Effector memory CD8-positive, alpha-beta T cell (primary cell): ENCODE measurements around the gene GSX2.
A peak's percentile ranks its signal among the peaks of the same experiment; 100 is the strongest.
"Not testable (repeated sequence)": the region's sequence is repeated elsewhere in the genome, so short reads cannot be mapped to it uniquely, and the experiment has no call there.

ENCODE experiments used
- ATAC-seq: fragments of 150-1000 bp; cut with Tn5 transposase; replicated peaks from 2 replicates; pipeline ENCODE4 v1.10.0; 2021; ENCODE audit warnings: mild to moderate bottlenecking, moderate library complexity
- DNase-seq, 3 experiments: peaks; one replicate each; pipeline ENCODE4 v3.0.0; 2021
- H3K27ac Mint-ChIP-seq, 2 donors: one replicate each; pipeline ENCODE4 v1.8.0; 2022; ENCODE audit warnings: mild to moderate bottlenecking in 2 of 2, mixed read lengths in 2 of 2, moderate library complexity in 2 of 2
- H3K27me3 Mint-ChIP-seq, 2 donors: one replicate each; pipeline ENCODE4 v1.8.0; 2022; ENCODE audit warnings: mixed read lengths in 2 of 2
- H3K36me3 Mint-ChIP-seq: one replicate; pipeline ENCODE4 v1.8.0; 2022; ENCODE audit warnings: mild to moderate bottlenecking, moderate library complexity, mixed read lengths; ENCODE audit not compliant: insufficient read depth
- H3K4me1 Mint-ChIP-seq, 2 donors: one replicate each; pipeline ENCODE4 v1.8.0; 2022; ENCODE audit warnings: low read depth in 2 of 2, mixed read lengths in 2 of 2
- H3K4me3 Mint-ChIP-seq, 2 donors: one replicate each; pipeline ENCODE4 v1.8.0; 2022; ENCODE audit warnings: mild to moderate bottlenecking in 2 of 2, mixed read lengths in 2 of 2, moderate library complexity in 2 of 2
- H3K9me3 Mint-ChIP-seq, 2 donors: one replicate each; pipeline ENCODE4 v1.8.0; 2022; ENCODE audit warnings: mixed read lengths in 2 of 2
- total RNA-seq, 9 experiments: gene quantifications; one replicate each; lab custom pipeline; 2026; lab: John Stamatoyannopoulos, UW

GSX2 gene
- 0 to 0.10 (median 0) reads per million in 9 experiments for total RNA-seq

GRCh38 chr4:54099748-54100574, at the start of gene GSX2:
GSX2 (plus strand) TSS chr4:54100163; CDS start chr4:54100345, 182 bp downstream.
- no peaks in the 10 kb centered on the region for H3K9me3 Mint-ChIP-seq
- H3K4me3 Mint-ChIP-seq = peak within 1 kb of the TSS; percentile 73 to 74
- H3K27me3 Mint-ChIP-seq = peaks cover 94 to 97% of the 10 kb centered on the region in 2 donors
- ATAC-seq (peak; percentile 11), DNase-seq (no peak)
- no peak within 1 kb of the TSS for H3K27ac Mint-ChIP-seq
- H3K36me3 Mint-ChIP-seq = no peaks in the 10 kb centered on the region
- H3K4me1 Mint-ChIP-seq = peaks cover 28 to 29% of the 10 kb centered on the region in 2 donors

DNA sequence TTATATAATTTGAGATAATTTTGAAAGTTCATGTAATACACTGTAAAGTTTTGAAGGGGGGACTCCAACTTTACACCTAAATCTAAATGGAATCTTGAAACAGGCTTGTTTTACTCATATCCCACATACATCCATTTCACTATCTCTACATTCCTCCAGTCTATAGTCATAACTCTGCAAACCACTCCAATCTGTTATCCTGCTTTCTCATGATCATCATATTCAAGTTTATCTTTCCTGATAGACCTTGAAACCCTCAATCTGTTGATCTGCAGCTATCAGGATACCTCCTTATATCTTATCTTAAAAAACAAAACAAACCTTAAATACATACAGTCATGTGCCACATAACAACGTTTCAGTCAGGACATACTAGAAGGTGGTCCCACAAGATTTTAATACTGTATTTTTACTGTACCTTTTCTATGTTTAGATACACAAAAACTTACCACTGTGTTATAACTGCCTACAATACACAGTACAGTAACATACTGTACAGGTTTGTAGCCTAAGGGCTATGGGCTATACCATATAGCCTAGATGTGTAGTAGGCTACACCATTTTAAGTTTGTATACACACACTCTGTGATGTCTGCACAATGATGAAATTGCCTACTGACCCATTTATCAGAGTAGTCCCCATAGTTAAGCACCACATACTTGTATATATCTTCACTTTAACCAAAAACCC, 49.6 kb upstream of the GSX2 start:
- Mint-ChIP-seq H3K27me3 (no peaks in the 10 kb centered on the region), H3K9me3 (no peaks in the 10 kb centered on the region), H3K27ac (peak overlapping the region in 1 of 2 donors; percentile 29), H3K4me1 (peaks cover 24 to 40% of the 10 kb centered on the region in 2 donors), H3K4me3 (peak overlapping the region in 1 of 2 donors; percentile 2), H3K36me3 (peaks cover 23% of the 10 kb centered on the region)
- ATAC-seq (peak; percentile 24), DNase-seq (no peak)

GRCh38 chr4:54053322-54053721, 46.6 kb upstream of the GSX2 start:
- Mint-ChIP-seq H3K4me1 (peaks cover 42 to 65% of the 10 kb centered on the region in 2 donors), H3K36me3 (peaks cover 14% of the 10 kb centered on the region)
- H3K4me3 Mint-ChIP-seq, H3K27me3 Mint-ChIP-seq, DNase-seq, H3K9me3 Mint-ChIP-seq, H3K27ac Mint-ChIP-seq, ATAC-seq: not testable (repeated sequence)

DNA sequence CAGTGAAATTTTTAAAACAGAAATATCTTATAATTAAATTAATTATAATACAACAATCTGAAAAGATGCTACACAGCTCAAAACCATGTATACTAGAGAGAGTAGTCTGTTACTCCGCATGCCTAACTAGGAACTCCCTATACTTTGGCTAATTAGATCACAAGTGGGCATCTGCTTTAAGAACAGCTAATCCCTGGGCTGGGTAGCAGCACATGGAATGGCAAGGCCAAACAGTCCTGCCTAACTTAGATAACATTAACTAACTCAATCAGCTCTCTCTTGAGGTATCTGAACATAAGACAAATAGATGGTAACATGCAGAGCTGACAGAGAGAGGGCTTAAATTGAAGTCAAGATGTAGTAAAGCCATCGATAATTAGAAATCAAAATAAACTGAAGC, 45.5 kb upstream of the GSX2 start:
- ATAC-seq (no peak), DNase-seq (no peak)
- Mint-ChIP-seq H3K27ac (peak overlapping the region in 1 of 2 donors; percentile 39), H3K36me3 (peaks cover 14% of the 10 kb centered on the region), H3K4me3 (peak overlapping the region in 1 of 2 donors; percentile 16), H3K27me3 (no peaks in the 10 kb centered on the region), H3K9me3 (no peaks in the 10 kb centered on the region), H3K4me1 (peaks cover 44 to 68% of the 10 kb centered on the region in 2 donors)

GRCh38 chr4:54055494-54055893, 44.5 kb upstream of the GSX2 start:
- no peak for DNase-seq
- Mint-ChIP-seq H3K27me3 (no peaks in the 10 kb centered on the region), H3K4me1 (peaks cover 45 to 67% of the 10 kb centered on the region in 2 donors), H3K36me3 (peaks cover 15% of the 10 kb centered on the region), H3K4me3 (peak overlapping the region in 1 of 2 donors; percentile 16), H3K27ac (no peak overlapping the region), H3K9me3 (no peaks in the 10 kb centered on the region)
- ATAC-seq = no peak

GRCh38 chr4:54056360-54056759, 43.6 kb upstream of the GSX2 start:
- H3K4me3 Mint-ChIP-seq = peak overlapping the region; percentile 68 to 83
- H3K27ac Mint-ChIP-seq = no peak overlapping the region
- no peaks in the 10 kb centered on the region for H3K27me3 Mint-ChIP-seq
- H3K4me1 Mint-ChIP-seq = peaks cover 41 to 66% of the 10 kb centered on the region in 2 donors
- DNase-seq (no peak), ATAC-seq (peak; percentile 43)
- peaks cover 19% of the 10 kb centered on the region for H3K36me3 Mint-ChIP-seq
- no peaks in the 10 kb centered on the region for H3K9me3 Mint-ChIP-seq

GRCh38 chr4:54058171-54058570, 41.8 kb upstream of the GSX2 start:
- peak overlapping the region; percentile 68 to 83 for H3K4me3 Mint-ChIP-seq
- peak overlapping the region in 1 of 2 donors; percentile 85 for H3K27ac Mint-ChIP-seq
- no peak for DNase-seq
- peaks cover 44 to 76% of the 10 kb centered on the region in 2 donors for H3K4me1 Mint-ChIP-seq
- H3K36me3 Mint-ChIP-seq = peaks cover 33% of the 10 kb centered on the region
- H3K27me3 Mint-ChIP-seq = no peaks in the 10 kb centered on the region
- ATAC-seq = peak; percentile 59
- no peaks in the 10 kb centered on the region for H3K9me3 Mint-ChIP-seq

- DNase-seq (no peak), ATAC-seq (no peak)
- peak overlapping the region; percentile 24 to 97 for H3K4me3 Mint-ChIP-seq
- H3K27ac Mint-ChIP-seq = peak overlapping the region in 1 of 2 donors; percentile 17
- H3K27me3 Mint-ChIP-seq = no peaks in the 10 kb centered on the region
- H3K4me1 Mint-ChIP-seq = peaks cover 38 to 71% of the 10 kb centered on the region in 2 donors
- H3K9me3 Mint-ChIP-seq = no peaks in the 10 kb centered on the region
- peaks cover 49% of the 10 kb centered on the region for H3K36me3 Mint-ChIP-seq
These were observed 39.8 kb upstream of the GSX2 start for GRCh38 chr4:54060116-54060515.

DNA sequence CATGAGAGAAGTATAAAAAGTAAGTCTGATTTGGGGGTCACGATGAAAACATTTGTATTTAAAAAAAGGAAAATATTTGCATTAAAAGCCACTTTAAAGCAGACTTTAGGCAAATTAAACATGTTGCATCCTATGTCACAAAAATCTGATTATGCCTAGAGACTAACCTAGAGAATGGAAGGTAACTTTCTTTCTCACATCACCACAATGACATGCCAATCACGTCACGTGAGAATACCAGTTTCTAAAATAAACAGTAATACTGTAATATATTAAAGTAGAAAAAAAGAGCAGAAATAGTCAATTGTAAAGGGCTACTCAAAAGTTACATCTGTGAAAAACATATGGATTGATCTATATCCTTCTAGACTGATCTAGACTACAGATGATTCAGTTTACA, 38.9 kb upstream of the GSX2 start:
- Mint-ChIP-seq H3K27ac (peak overlapping the region in 1 of 2 donors; percentile 98), H3K36me3 (peaks cover 55% of the 10 kb centered on the region), H3K4me1 (peaks cover 43 to 71% of the 10 kb centered on the region in 2 donors), H3K4me3 (peak overlapping the region; percentile 47 to 97), H3K9me3 (no peaks in the 10 kb centered on the region), H3K27me3 (no peaks in the 10 kb centered on the region)
- no peak for DNase-seq
- ATAC-seq = no peak

DNA sequence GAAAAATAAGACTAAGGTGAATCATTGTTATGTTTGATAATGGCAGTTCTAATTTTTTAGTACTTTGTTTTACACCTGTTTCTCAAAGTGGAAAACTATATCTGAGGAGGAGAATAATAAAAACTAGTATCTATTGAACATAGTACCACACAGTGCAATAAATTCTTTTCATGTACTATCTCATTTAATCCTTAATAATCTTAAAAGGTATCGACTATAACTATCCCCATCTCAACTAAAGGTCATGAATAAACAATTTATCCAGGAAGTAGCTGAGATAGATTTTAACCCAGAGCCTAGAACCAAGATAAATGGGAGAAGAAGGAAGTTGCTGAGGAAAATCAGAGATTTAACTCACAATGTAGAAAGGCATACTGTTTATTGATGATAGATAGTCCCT, 38.1 kb upstream of the GSX2 start:
- Mint-ChIP-seq H3K9me3 (no peaks in the 10 kb centered on the region), H3K27me3 (no peaks in the 10 kb centered on the region), H3K27ac (peak overlapping the region in 1 of 2 donors; percentile 98), H3K36me3 (peaks cover 55% of the 10 kb centered on the region), H3K4me3 (peak overlapping the region; percentile 47 to 97), H3K4me1 (peaks cover 38 to 64% of the 10 kb centered on the region in 2 donors)
- no peak for ATAC-seq
- no peak for DNase-seq

- Mint-ChIP-seq H3K9me3 (no peaks in the 10 kb centered on the region), H3K27ac (peak overlapping the region; percentile 98 to 100), H3K4me3 (peak overlapping the region; percentile 92 to 97), H3K4me1 (peaks cover 33 to 59% of the 10 kb centered on the region in 2 donors), H3K36me3 (peaks cover 55% of the 10 kb centered on the region), H3K27me3 (no peaks in the 10 kb centered on the region)
- ATAC-seq = no peak
- DNase-seq = no peak
These were observed 37.6 kb upstream of the GSX2 start for GRCh38 chr4:54062392-54062791.

DNA sequence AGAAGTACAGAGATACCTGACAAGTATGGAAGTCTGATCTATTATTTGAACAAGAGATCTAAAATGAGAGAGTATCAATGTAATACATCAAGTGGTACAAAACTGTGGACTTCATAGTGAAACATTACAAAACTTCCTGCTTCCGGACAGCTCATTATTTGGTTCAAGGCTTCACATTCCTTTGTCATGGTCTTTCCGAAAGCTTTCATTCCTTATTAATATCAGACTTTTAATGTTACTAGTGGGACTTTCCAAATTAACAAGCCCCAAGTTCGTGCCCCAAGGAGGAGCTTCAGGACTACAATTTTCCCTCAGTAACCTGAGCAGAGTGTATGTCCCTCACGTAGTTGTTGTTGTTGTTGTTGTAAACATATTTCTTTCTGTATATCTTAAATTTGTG, 36.7 kb upstream of the GSX2 start:
- ATAC-seq = no peak
- Mint-ChIP-seq H3K4me1 (peaks cover 26 to 50% of the 10 kb centered on the region in 2 donors), H3K36me3 (peaks cover 52% of the 10 kb centered on the region), H3K9me3 (no peaks in the 10 kb centered on the region), H3K4me3 (peak overlapping the region; percentile 92 to 97), H3K27me3 (no peaks in the 10 kb centered on the region), H3K27ac (peak overlapping the region; percentile 98 to 100)
- DNase-seq = no peak

DNA sequence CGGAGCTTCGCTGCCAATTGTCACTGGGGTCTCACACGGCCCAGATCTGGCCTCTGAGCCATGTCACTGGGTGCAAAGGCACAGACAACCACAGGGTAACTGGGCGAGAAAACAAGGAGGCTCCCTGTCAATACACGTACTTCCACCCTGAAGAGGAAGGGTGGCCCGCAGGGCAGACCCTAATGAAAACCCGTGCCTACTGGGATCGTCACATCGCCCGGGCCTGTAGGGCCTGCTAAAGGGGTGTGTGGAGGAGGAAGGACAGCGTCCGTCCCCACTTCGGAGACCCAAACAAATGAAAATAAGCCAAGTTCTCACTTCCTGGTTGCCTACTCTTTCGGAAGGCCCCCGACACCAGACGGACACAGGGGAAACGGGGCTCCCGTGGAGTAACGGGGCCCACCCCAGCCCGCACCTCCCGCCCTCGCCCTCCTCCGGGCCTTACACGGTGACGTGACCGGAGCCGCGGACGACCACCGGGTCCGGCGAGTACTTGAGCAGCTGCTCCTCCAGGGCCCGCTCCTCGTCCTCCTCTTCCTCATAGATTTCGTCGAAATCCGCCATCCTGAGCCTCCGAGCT, 36.1 kb upstream of the GSX2 start:
- peak overlapping the region; percentile 98 to 100 for H3K27ac Mint-ChIP-seq
- no peaks in the 10 kb centered on the region for H3K9me3 Mint-ChIP-seq
- ATAC-seq (peak; percentile 37), DNase-seq (peak; percentile 44 to 62 (median 48))
- peaks cover 50% of the 10 kb centered on the region for H3K36me3 Mint-ChIP-seq
- H3K27me3 Mint-ChIP-seq = no peaks in the 10 kb centered on the region
- peak overlapping the region; percentile 92 to 97 for H3K4me3 Mint-ChIP-seq
- H3K4me1 Mint-ChIP-seq = peaks cover 24 to 46% of the 10 kb centered on the region in 2 donors
